Umbilical cord (tissue), 2 donors: ENCODE results near the gene CYP4X1. TPM values are rescaled to one million over a fixed set of nuclear protein-coding genes. Genes with fewer than 3 reads are reported as not detected.
"Not testable (repeated sequence)": the region's sequence is repeated elsewhere in the genome, so short reads cannot be mapped to it uniquely, and the experiment has no call there.

ENCODE experiments used
- DNase-seq: peaks from one replicate; pipeline ENCODE4 v3.0.0-alpha.2; 2015; ENCODE audit warnings: low spot score
- total RNA-seq: library from RNA; depleted of rRNA; stranded (reverse); fragments of >200 nt; gene quantifications from one replicate; pipeline ENCODE4 v1.2.3, GENCODE V29; 2014; ENCODE audit warnings: low replicate concordance; ENCODE audit not compliant: insufficient read depth

CYP4X1 gene
- total RNA-seq, 1 donor from 2014 or later, result not detected

- not testable (repeated sequence) for DNase-seq
Observed at GRCh38 chr1:47069080-47069479, 45.6 kb downstream of the CYP4X1 start.

DNA sequence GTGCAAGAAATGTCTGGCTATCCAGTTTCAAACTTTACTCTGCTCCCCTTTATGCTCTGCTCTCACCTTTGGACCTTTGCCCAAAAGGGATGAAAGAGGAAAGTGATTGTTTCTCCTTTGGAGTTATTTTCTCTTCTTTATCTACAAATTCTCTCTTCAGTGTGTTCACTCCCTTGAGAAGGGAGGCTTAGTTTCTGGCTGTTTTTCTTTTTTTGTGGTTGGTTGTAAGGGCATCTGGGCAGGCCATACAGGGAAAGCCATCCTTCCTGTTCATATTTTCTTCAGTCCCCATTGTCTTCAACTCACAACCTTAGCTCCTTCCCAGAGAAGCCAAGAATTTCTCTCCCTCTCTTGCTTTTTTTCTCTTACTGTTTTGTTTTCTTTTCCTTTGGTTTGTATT lies 46.0 kb downstream of the CYP4X1 start:
- not testable (repeated sequence) for DNase-seq

DNA sequence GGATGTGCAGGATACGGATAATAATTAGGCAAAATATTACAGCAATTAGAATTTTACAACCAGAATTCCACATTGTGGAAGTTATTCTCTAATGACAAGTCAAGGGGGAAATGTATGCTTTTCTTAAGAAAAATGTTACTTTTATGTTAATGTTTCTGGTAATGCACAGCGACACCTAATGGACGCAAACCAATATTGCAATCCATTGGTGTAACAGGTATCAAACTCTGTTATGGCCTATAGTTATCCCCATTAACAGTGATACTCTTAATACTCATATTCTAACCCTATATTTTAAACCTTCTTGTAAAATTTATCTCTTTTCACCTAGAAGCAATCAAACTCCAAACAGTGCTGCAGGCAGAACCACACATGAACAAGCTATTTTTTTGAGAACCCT lies 65.9 kb downstream of the CYP4X1 start:
- DNase-seq, result peak; percentile 21

GRCh38 chr1:47091476-47091875 lies 68.0 kb downstream of the CYP4X1 start:
- not testable (repeated sequence) for DNase-seq

Other genes with a start within 250 kb of the CYP4X1 start
- 2.9 TPM for gene CYP4B1, start 224.6 kb upstream of the CYP4X1 start, total RNA-seq
- gene CYP4A11, start 82.2 kb upstream of the CYP4X1 start, total RNA-seq, result 2.2 TPM
- not detected for gene CYP4Z1, start 43.6 kb downstream of the CYP4X1 start, total RNA-seq
- not detected for gene CYP4A22, start 113.8 kb downstream of the CYP4X1 start, total RNA-seq
- not detected for gene PDZK1IP1, start 166.4 kb downstream of the CYP4X1 start, total RNA-seq
- gene TAL1, start 208.6 kb downstream of the CYP4X1 start, total RNA-seq, result 3.1 TPM